ENCODE results near the gene USPL1. TPM values are rescaled to one million over a fixed set of nuclear protein-coding genes. Genes with fewer than 3 reads are reported as not detected.
A peak's percentile ranks its signal among the peaks of the same experiment; 100 is the strongest.

Gene USPL1
- total and polyA plus RNA-seq, 2 of the 13 experiments (the other 11 are each of a cell fraction or from before 2014, with no cell fraction given), result 13.7 to 15.9 TPM

- Histone ChIP-seq H3K36me3 (replicated peaks in 1 of 2; ENCODE audit: control insufficient read depth in 1 of 2, insufficient read depth in 2 of 2, low read length in 2 of 2) (no peaks in the 10 kb centered on the region), H3K27me3 (ENCODE audit: control insufficient read depth in 1 of 2, insufficient read depth in 2 of 2, low read length in 2 of 2) (no peaks in the 10 kb centered on the region), H3K79me2 (ENCODE audit: insufficient read depth, low read length) (no peaks in the 10 kb centered on the region), H3K4me2 (ENCODE audit: low read depth, low read length) (no peak overlapping the region), H3K27ac (ENCODE audit: extremely low read length, insufficient read depth, low read length) (no peak overlapping the region), H2AFZ (ENCODE audit: low read length) (no peak overlapping the region), H3K4me3 (replicated peaks in 1 of 3; ENCODE audit: insufficient read depth in 1 of 3, low read depth in 2 of 3, low read length in 3 of 3) (no peak overlapping the region), H3K9ac (ENCODE audit: insufficient read depth, low read depth, low read length) (no peak overlapping the region), H3K9me3 (ENCODE audit: low read length) (no peaks in the 10 kb centered on the region), H3K4me1 (ENCODE audit: insufficient read depth, low read length) (no peaks in the 10 kb centered on the region), H4K20me1 (ENCODE audit: insufficient read depth, low read length) (no peaks in the 10 kb centered on the region)
- in situ Hi-C loops (cut with HindIII; ENCODE audit: extremely low pct_ligation_motif_present, low pct_unique_long_range_greater_than_20kb) (no loop called here), intact Hi-C loops (cut with micrococcal nuclease; ENCODE audit: unreplicated experiment) (no loop called here)
- ChIA-PET POLR2A (no interaction called here), CTCF (ENCODE audit: low intra/inter-chr PET ratio, low total read pairs) (no interaction called here)
- DNase-seq (ENCODE audit: low spot score) (no peak), FAIRE-seq (no peak), ATAC-seq (no peak)
- WGBS (ENCODE audit: low lambda C conversion rate), result 21% methylated on average over 3 of the region's 3 CpGs
- BruUV-seq (replicated peaks), result no TSS peak
- TF ChIP-seq CEBPG (CRISPR knock-in tag; IDR thresholded peaks at IDR 0.05) (0 out of 2 replicates have a peak, but pooled peaks have one; percentile 23), ZNF496 (CRISPR knock-in tag; IDR thresholded peaks at IDR 0.05; ENCODE audit: insufficient replicate concordance) (no peak), NCOA2 (CRISPR knock-in tag; IDR thresholded peaks at IDR 0.05) (no peak), ZNF883 (CRISPR knock-in tag; IDR thresholded peaks at IDR 0.05; ENCODE audit: not compliant biosample characterization) (no peak), MLXIP (CRISPR knock-in tag; IDR thresholded peaks at IDR 0.05; ENCODE audit: borderline replicate concordance) (no peak), ZBTB37 (CRISPR knock-in tag; IDR thresholded peaks at IDR 0.05) (no peak), ZNF550 (CRISPR knock-in tag; IDR thresholded peaks at IDR 0.05; ENCODE audit: borderline replicate concordance) (no peak), ZNF329 (CRISPR knock-in tag; IDR thresholded peaks at IDR 0.05; ENCODE audit: low read depth) (no peak), ZNF260 (CRISPR knock-in tag; IDR thresholded peaks at IDR 0.05; ENCODE audit: borderline replicate concordance, low read depth) (no peak), KIAA2018 (CRISPR knock-in tag; IDR thresholded peaks at IDR 0.05; ENCODE audit: borderline replicate concordance) (no peak), RFXAP (CRISPR knock-in tag; IDR thresholded peaks at IDR 0.05; ENCODE audit: borderline replicate concordance) (no peak), FOSL2 (CRISPR knock-in tag; IDR thresholded peaks at IDR 0.05) (0 out of 2 replicates have a peak, but pooled peaks have one; percentile 24), KLF13 (CRISPR knock-in tag; IDR thresholded peaks at IDR 0.05) (no peak)
Measured at GRCh38 chr13:30600496-30600895, 17.2 kb upstream of the USPL1 start.
